GOT3 (cell line): Measurements from ENCODE around the gene TMEM185B.
"Not testable (repeated sequence)": the region's sequence is repeated elsewhere in the genome, so short reads cannot be mapped to it uniquely, and the experiment has no call there.

Source experiments
- DNase-seq: peaks from one replicate; lab custom pipeline; 2025; ENCODE audit warnings: mixed read lengths; lab: John Stamatoyannopoulos, UW

Gene TMEM185B

GRCh38 chr2:120206022-120206581, 17.1 kb downstream of the TMEM185B start:
- no peak for DNase-seq

- DNase-seq: no peak
Observed at GRCh38 chr2:120204945-120205670, 18.1 kb downstream of the TMEM185B start.

- DNase-seq: no peak
Observed at GRCh38 chr2:120204417-120204816, 18.8 kb downstream of the TMEM185B start.

GRCh38 chr2:120204022-120204405, 19.2 kb downstream of the TMEM185B start:
- no peak for DNase-seq

- no peak for DNase-seq
Observed at GRCh38 chr2:120203251-120204021, 19.8 kb downstream of the TMEM185B start.

GRCh38 chr2:120199817-120200459, 23.3 kb downstream of the TMEM185B start:
- DNase-seq: not testable (repeated sequence)

GRCh38 chr2:120195553-120195952, 27.6 kb downstream of the TMEM185B start:
- DNase-seq: no peak

GRCh38 chr2:120192280-120192679, 30.9 kb downstream of the TMEM185B start:
- DNase-seq: no peak

- no peak for DNase-seq
Observed at GRCh38 chr2:120189189-120189588, 34.0 kb downstream of the TMEM185B start.

- DNase-seq: no peak
Observed at GRCh38 chr2:120182019-120182560, 41.1 kb downstream of the TMEM185B start.

GRCh38 chr2:120180066-120180465, 43.1 kb downstream of the TMEM185B start:
- no peak for DNase-seq

GRCh38 chr2:120179396-120179795, 43.8 kb downstream of the TMEM185B start:
- DNase-seq: no peak

- DNase-seq: no peak
Observed at GRCh38 chr2:120177973-120178372, 45.2 kb downstream of the TMEM185B start.

GRCh38 chr2:120177001-120177621, 46.1 kb downstream of the TMEM185B start:
- DNase-seq: no peak

GRCh38 chr2:120176526-120176925, 46.7 kb downstream of the TMEM185B start:
- DNase-seq: no peak

GRCh38 chr2:120174963-120175581, 48.1 kb downstream of the TMEM185B start:
- no peak for DNase-seq
